GM18517 (cell line): ENCODE data around the gene ADTRP.
"Not testable (repeated sequence)": the region's sequence is repeated elsewhere in the genome, so short reads cannot be mapped to it uniquely, and the experiment has no call there.

Experiments
- ATAC-seq: cut with Tn5 transposase; IDR thresholded peaks from one replicate; pipeline ENCODE4 v1.9.1; 2021; ENCODE audit warnings: mild to moderate bottlenecking, moderate library complexity; ENCODE audit not compliant: unreplicated experiment

ADTRP gene

DNA sequence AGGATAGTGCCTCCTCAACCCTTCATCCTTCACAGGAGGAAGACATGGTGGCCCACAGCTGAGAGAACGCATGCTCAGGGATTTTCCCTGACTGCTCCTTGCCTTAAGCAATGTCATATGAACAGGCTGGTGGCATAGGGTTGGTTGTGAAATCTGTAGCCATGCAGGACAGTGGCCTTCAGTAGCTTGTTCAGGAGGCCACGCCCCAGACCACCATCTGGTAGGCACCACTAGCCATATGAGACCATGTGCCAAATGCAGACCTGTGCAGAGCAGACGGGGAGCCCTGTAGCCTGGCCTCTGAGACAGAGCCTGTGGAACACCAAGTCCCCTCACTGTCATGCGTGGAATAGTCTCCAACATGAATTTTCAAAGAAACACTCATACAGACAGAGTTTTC lies 76.5 kb downstream of the ADTRP start:
- no peak for ATAC-seq

DNA sequence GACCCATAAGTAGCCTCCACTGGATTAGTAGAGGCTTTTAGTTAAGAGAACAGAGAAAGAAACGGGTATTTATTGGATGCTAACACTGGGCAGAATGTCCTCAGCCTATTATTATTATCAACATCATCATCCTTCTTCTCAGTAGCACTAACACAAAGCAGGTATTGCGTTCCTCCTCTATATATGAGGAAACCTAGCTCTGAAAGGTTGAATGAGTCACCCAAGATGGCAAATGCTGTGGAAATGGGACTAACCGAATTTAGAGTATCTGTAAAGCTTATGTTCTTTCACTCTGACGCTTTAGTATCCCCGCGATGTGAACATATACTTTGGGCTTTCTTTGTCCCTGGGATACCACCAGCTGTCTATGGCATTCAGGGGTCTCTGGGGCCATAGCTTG lies 77.0 kb downstream of the ADTRP start:
- ATAC-seq: no peak

DNA sequence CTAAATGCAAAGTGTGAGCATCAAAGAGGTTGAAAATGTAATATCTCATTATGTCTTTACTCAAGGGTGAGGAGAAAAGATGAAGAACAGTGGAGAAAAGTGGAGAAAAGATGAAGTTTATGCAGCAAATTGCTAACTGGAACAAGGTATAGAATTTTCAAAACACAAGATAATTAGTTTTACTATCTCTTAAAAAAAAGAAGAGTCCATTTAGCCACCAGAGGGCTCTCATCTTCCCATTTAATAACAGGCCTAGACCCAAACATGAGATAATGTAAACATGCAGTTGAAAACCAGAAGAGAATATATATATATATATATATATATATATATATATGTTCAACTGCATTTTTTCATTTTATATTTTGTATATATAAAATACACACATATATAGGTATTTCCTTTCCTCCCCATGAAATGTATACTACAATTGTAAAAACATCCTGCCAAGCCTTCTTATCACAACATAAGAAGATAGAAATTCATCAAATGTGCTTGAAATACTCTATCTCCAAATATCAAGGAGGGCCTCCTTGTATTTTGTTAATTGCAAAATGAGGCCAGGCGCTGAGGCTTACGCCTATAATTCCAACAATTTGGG lies 78.4 kb downstream of the ADTRP start:
- no peak for ATAC-seq

DNA sequence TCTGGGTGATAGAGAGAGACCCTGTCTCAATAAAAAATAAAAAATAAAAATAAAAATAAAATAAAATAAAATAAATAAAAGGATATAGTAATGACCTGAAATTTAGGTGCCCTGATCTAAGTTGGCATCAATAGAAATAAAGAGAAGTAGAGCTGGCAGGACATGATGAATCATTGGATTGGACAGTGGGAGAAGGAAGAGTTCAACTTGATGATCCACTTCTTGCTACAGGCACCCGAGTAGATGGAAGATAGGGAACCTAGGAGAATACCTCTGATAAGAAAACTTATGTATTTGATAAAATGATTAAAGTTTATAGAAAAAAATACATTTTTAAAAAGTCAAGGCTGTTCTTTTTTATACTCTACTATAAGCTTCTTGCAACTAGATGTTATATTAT lies 79.0 kb downstream of the ADTRP start:
- ATAC-seq: no peak

DNA sequence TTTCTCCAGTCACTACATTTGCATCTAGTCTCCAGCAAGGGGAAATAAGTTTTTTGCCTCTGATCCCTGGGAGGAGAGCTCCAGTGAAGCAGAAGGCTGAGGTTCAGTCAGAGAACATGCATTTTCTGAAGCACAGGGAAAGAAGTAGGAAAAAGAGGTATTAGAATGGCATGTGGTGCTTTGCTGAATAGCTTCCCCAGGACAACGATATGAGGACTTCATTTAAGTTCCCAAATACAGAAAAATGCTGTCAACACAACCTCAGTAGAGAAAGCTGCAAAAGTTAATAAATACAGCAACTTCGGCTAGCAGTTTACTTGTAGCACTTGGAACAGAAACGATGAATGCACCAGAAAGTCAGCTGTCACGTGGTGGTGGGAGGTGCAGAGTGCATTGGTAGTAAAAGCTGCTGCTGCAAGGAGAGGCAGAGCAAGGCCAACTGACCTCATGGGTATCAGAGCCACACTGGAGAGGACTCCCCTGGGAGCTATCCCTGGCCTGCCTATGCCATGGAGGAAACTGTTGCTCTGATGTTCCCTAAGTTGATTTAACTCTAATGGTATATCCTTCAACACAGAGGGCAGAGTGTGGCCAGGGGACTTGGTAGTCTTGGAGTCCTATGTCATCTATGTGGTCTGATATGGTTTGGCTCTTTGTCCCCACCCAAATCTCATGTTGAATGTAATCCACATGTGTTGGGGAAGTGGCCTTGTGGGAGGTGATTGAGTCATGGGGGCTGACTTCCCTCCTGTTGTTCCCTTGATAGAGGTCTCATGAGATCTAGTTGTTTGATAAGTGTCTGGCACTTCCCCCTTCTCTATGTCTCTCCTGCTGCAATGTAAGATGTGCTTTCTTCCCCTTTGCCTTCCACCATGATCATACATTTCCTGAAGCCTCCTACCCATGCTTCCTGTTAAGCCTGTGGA lies 85.9 kb downstream of the ADTRP start:
- no peak for ATAC-seq

DNA sequence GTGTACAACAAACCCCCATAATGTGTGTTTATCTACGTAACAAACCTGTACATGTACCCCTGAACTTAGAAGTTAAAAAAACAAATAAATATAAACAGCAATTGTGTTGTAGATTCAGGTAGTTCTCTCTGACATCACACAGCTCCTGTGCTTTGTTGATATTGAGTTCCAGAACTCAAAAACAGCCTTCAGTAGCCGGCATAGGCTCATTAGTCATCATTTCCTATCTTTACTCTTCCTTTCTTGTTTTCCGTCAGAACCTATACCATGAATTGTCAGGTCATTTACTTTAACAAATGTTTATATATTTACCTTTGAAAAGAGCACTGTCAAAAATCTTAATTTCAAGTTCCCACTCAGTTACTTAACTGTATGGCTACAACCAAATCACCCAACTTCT lies 88.8 kb downstream of the ADTRP start:
- ATAC-seq: no peak

DNA sequence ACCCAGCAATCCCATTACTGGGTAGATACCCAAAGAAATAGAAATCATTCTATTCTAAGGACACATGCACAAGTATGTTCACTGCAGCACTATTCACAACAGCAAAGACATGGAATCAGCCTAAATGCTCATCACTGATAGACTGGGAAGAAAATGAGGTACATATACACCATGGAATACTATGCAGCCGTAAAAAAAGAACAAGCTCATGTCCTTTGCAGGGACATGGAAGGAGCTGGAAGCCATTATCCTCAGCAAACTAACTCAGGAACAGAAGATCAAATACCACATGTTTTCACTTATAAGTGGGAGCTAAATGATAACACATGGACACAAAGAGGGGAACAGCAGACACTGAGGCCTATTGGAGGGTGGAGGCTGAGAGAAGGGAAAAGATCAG lies 89.2 kb downstream of the ADTRP start:
- ATAC-seq: not testable (repeated sequence)

DNA sequence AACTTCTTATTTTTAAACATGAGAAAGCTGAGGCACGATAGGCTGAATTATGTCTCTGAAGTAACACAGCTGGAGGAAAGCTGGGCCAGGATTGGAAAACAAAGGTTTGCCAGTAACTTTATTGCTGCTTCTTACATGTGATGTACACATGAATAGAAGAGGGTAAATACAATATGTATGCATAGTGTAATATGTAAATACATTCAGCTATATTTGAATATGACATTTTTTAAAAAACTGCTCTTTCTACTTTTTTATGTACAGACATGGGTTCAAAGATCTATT lies 90.2 kb downstream of the ADTRP start:
- ATAC-seq: no peak

DNA sequence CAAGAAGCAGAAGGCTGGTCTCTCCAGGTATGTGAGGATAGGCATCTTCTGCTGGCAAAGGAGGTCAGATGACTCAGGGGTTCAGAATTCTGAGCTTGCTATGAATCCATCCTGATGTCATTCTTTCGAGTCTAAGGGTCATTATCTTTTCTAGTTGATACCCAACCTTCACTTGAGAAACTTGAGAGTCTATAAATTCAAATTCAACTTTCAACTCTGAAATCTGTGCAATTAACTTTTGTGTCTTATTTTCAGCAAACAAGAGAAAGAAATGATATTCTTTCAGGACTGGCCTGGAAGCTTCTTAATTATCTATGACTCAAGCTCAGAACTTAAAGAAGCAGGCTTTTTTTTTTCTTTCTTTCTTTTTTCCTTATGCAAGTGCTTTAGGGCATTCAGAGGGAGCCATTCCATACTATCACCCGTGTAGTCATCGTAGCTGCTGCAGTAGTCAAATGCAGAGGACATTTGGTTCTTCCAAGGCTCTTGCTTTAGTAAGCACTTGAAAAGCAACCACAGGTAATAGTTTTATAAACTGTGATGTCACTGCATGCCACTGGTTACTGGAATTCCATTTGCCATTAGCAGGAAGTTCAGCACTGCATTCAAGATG lies 93.0 kb downstream of the ADTRP start:
- ATAC-seq: no peak

DNA sequence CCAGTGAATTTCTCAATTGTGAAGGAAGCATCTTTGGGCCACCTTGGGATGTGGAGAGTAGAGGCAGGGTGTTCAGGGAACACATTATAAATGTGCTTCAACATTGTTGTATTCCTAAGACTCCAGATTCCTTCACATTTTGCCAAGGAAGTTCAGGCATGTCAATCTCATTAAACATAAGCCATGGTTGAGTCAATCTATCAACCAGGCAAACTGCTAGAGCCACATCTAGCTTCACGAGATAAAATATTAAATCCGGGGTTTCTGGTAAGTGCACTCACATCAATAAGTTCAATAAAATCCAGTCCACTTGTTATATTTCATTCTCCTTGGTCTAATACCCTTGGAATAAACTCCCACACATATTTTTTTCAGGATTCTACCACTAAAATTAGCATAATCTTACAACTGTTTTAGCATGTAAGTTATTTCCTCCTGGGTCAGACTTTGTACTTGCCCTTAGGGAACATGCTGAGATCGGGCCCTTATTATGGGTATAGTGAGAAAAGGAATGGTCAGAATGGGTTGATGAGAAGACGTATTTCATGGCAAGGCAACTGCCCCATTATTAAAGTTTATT lies 93.6 kb downstream of the ADTRP start:
- ATAC-seq: no peak

DNA sequence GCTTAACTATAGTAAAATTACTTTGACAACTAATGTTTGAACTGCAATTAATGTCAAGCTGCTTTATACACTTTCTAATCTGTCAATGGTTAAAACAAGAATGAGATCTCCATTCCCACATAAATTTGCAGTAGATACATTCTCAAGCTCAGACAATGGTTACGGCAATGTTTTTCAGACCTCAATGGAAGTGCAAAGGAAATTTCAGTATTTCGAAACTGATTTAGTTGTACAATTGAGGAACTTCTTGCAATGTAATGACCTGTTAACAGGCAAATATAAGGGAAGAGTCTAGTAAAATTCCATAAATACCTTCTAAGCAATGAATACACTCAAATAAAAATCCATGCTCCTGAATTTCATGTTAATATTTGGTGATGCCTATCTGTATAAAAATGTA lies 94.7 kb downstream of the ADTRP start:
- no peak for ATAC-seq

DNA sequence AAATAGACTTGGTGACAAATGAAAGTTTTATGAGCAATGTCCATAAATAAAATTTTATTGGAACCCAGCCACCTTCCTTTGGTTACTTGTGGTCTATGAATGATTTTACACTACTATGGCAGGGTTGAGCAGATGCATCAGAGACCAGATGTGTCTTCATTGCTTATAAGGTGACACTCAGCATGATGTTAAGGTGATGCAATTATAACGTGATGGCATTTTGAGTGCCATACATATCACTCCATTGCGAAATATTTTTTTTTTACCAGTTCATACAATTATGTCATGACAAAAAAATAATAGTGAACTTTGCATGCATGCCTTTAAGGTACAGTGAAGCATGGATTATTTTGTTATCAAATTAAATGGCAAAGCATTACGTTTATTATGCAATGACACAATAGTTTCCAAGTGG lies 96.0 kb downstream of the ADTRP start:
- no peak for ATAC-seq

DNA sequence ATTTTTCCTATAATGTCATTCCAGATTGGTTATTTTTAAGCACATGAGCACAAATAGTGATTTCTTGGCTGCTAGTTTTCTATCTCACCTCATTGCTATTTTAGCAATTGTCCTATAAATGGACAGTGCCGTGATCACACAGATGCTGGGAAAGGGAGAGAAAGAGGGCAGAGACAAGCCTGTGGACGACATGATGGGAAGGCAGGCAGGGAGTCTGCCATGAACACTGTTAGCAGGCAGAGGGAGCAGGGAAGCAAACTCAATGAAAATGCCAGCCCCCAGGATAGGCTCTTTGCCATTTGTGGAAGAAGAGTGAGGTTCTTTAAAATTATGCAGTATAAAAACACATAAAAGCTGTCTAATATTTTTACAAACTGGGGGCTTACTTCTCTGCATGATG lies 96.8 kb downstream of the ADTRP start:
- no peak for ATAC-seq

DNA sequence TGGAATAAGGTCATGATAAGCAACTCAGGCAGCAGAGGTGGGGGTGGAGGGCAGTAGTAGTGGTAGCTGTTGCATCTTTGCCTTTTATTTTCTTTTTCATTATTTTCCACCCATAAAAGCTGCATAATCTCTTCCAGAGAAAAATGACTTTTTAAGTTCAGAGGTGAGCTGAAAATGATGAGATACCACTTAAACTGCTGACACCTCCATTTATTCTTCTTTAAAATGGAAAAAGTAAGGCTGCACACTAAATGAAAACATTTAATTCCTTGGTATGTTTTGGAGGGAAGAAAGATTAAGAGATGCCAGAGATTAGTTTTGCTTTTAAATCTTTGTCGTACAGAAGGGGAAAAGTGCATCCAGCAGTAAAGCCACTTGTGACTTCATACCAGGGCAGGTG lies 97.2 kb downstream of the ADTRP start:
- ATAC-seq: no peak

DNA sequence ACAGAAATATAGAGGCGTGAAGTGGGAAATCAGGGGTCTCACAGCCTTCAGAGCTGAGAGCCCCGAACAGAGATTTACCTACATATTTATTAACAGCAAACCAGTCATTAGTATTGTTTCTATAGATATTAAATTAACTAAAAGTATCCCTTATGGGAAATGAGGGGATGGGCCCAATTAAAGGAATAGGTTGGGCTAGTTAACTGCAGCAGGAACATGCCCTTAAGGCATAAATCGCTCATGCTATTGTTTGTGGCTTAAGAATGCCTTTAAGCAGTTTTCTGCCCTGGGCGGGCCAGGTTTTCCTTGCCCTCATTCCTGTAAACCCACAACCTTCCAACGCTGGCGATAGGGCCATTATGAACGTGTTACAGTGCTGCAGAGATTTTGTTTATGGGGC lies 98.1 kb downstream of the ADTRP start:
- ATAC-seq: not testable (repeated sequence)

DNA sequence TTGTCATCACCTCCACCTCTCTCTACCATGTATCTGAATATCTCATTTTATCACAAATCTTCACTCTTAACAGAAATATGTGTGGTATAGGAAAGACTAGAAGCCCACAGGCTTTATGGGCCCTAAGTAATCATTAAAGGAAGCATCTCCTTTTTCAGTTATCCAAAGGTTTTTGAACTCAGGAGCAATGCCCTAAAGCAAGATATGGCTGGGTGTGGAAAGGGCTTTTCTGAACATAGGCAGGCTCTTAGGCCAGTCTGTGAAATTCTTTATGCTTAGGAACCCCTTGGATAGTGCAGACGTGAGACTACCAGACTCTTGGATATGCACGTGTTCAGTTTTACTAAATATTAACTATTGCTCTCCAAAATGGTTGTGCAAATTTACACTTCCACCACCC lies 99.5 kb downstream of the ADTRP start:
- no peak for ATAC-seq

DNA sequence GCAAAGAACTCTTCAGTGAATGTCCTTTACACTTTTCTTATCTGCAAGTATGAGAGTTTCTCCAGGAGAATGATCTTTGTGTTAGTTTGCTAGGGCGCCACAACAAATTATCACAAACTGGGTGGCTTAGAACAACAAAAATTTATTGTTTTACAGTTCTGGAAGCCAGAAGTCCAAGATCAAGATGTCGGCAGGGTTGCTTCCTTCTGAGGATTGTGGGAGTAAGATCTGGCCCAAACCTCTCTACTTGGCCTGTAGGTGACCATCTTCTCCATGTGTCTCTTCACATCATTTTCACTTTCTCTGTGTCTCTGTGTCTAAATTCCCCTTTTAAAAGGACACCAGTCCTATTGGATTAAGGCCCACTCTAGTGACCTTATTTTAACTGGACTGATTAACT lies 103.0 kb downstream of the ADTRP start:
- ATAC-seq: no peak

DNA sequence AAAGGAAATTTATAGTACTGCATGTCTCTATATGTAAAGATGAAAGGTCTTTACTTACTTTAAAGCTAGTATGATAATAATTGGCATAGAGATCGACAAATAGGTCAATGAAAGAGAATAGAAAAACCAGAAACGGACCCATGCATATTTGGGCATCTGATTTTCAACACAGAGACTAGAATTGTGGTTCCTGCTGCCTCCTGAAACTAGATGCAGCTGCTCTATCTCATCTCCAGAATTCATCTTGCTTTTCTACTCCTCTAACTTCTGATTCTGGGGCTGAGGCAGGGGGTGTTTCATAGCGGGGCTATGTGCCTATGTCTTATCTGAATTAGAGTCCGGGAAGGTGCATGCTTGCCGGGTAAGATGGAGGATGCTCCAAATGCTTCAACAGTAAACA lies 105.9 kb downstream of the ADTRP start:
- no peak for ATAC-seq

DNA sequence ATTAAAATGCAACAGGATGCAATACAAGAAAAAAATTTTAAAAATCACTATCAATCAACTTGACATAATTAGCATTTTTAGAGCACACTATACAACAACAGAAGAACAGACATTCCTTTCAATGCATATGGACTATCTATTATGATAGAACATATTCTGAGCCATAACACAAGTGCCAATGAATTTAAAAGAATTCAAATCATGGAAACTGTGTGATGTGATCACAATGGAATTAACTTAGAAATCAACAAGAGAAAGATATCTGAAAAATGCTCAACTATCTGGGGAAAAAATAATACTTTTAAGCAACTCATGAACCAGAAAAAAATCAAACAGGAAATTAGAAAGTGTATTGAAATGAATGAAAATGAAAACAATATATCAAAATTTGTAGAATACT lies 106.3 kb downstream of the ADTRP start:
- no peak for ATAC-seq

DNA sequence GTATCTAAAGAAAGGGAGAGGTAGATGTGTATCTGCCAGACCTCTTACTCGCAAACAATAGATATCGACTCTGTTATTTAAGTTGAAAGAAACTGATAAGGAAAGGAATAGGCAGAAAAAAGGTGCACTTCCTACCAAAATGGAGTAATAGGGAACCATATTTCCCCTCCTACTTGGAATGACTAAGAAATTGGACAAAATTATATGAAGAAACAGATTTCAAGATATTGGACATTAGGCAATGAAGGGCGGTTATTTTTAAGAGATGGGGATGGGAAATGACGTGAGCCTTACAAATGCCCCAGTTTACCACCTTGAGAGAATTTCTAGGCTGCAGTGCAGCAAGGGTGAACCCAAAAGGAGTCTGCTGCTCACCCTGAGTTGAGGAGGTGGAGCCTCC lies 108.9 kb downstream of the ADTRP start:
- ATAC-seq: no peak

DNA sequence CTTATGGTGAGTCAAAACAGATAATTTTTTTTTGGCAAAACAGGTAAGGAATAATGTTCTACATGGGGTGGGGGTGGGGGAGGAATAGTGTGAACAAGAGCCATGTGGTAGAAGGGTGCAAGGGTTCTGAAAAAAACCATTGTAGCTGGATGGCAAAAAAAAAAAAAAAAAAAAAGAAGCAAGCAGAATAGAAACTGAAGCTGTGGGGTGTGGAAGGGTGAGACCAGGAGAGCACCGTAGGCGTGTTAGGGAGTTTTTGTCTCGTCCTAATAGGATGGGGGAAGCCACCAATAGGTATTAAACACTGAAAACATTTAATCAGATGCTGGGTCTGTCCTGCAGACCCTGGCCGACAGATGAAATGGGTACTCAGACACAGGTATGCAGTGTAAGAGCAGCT lies 110.1 kb downstream of the ADTRP start:
- ATAC-seq: no peak

DNA sequence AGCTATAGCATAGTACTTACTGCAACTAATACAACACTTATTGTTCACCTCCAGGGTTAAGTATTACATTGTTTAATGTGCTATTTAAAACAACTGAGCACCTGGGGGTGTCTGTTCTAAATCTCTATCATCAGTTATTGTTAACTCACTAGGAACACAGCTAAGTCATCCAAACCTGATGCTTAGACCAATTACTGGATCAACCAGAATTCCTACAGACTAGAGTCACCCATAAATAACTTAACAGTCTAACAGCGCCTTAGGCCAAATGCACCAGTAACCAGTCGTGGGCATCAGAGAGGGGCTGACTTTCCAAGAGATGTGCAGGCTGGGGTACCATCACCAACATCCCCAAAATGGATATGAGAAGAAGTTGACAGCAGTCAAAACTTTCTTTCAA lies 110.7 kb downstream of the ADTRP start:
- no peak for ATAC-seq
